GM12872 (cell line): ENCODE data around the gene OSBPL10.

Experiments used
- CTCF ChIP-seq: IDR thresholded peaks from 3 replicates; pipeline ENCODE4 v1.5.1; 2011; ENCODE audit warnings: low read depth, mild to moderate bottlenecking, low read length, moderate library complexity; ENCODE audit not compliant: insufficient read depth

OSBPL10 gene

DNA sequence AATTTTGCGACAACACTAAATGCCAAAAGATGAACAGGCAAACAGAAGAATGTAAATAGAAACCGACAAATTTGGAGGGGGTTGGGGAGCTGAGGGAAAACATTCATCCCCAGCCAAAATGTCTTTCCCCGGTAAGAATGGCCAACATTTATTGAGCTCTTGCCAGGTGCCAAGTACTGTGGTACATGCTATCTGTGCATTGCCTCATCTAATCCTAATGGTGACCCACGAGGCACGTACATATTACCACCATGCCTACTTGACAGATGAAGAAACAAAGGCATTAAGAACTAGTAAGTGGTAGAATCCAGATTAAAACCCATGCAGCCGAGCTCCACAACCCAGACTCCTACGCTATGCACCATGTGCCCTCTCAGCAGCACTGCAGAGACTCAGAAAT, 242.7 kb downstream of the OSBPL10 start:
- no peak for TF ChIP-seq CTCF

DNA sequence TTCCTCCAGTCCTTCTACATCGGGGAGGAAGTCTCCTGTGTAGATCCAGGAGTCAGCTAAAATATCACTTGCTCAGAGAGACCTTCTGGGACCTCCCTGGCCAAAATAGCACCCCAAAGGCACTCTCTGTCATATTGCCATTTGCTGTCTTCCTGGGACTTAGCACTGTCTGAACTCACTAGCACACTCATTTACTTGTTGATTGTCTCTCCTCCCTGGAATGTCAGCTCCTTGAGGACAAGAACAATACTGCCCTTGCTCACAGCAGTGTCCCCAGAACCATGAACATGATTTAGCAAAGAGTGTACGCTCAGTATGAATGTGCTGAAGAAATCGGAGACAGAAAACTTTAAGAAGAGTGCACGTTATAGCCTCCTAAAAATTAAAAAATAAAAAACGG, 245.4 kb downstream of the OSBPL10 start:
- no peak for TF ChIP-seq CTCF

DNA sequence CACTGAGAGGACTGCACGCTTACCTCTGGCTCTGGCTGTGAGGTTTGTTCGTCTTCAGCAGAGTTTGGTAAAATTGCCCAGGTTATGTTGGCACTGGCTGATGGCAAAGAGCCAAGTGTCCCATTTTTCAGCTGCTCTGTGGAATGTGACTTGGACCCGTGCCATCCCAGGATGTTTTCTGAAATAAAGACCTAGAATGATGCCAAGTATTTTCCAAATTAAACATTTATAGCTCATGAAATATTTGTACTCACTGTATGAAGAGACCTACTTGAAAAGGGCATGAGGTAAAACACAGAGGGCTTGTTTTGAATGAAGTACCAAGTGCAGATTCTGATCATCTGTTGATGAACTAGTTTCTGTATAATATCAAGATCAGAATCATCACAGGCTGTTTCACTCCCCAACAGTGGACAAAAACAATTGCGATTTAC, 247.8 kb downstream of the OSBPL10 start:
- no peak for TF ChIP-seq CTCF

GRCh38 chr3:31732548-31732947, 248.5 kb downstream of the OSBPL10 start:
- no peak for TF ChIP-seq CTCF

GRCh38 chr3:31729573-31729972, 251.5 kb downstream of the OSBPL10 start:
- no peak for TF ChIP-seq CTCF

DNA sequence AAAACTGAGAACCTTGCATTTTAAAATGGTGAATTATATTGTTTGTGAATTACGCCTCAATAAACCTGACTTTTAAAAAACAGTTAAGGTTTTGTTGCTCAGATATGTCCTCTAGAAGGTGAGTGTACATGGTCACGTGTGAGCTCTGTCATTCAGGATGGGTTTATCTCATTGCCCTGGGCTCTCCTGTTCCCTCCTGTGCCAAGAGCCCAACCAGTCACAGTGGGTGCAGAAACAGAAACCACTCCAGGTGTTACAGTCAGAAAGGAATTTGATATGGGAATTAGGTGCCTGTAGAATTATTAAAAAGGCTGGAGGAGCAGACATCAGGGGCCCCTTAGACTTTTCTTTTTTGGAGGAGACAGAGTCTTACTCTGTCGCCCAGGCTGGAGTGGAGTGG, 252.0 kb downstream of the OSBPL10 start:
- no peak for TF ChIP-seq CTCF

GRCh38 chr3:31728403-31728802, 252.7 kb downstream of the OSBPL10 start:
- no peak for TF ChIP-seq CTCF

GRCh38 chr3:31725976-31726375, 255.1 kb downstream of the OSBPL10 start:
- TF ChIP-seq CTCF: no peak
